ENCODE measurements around the gene EFCAB7.

The EFCAB7 gene

GRCh38 chr1:63555480-63555879 is 32.2 kb downstream of the EFCAB7 start (continued):
- TF ChIP-seq ZNF18 (tag by site-specific recombination; IDR thresholded peaks at IDR 0.05) (no peak), OVOL3 (tag by site-specific recombination; IDR thresholded peaks at IDR 0.05) (no peak), RBAK (tag by site-specific recombination; IDR thresholded peaks at IDR 0.05) (no peak), ZNF324 (tag by site-specific recombination; IDR thresholded peaks at IDR 0.05) (no peak), ZNF449 (tag by site-specific recombination; IDR thresholded peaks at IDR 0.05) (no peak), ZNF654 (tag by site-specific recombination; IDR thresholded peaks at IDR 0.05; ENCODE audit: low read depth) (no peak), ZFP41 (tag by site-specific recombination; IDR thresholded peaks at IDR 0.05; ENCODE audit: borderline replicate concordance) (no peak), ZNF138 (tag by site-specific recombination; IDR thresholded peaks at IDR 0.05; ENCODE audit: borderline replicate concordance) (no peak)

- ChIA-PET CTCF (interaction anchor here (0.6 to 2.4 kb wide), 16 partner anchors 8 to 1592 kb away, joined by 3 to 11 read pairs (median 3); no protein-coding TSS in a partner anchor), POLR2A (no interaction called here)
- H3K9me3 ChIP-seq (ENCODE audit: control insufficient read depth, insufficient read depth, low read depth, low read length): no peaks in the 10 kb centered on the region
- peaks cover 0 to 4% of the 10 kb centered on the region in 2 experiments; a peak in 2 of 3 replicates for H3K36me3 ChIP-seq (ENCODE audit: control insufficient read depth in 2 of 2, insufficient read depth in 1 of 2, low read length in 2 of 2)
- TF ChIP-seq ZNF654 (tag by site-specific recombination; IDR thresholded peaks at IDR 0.05; ENCODE audit: low read depth) (peak; percentile 44), ZNF596 (tag by site-specific recombination; IDR thresholded peaks at IDR 0.05) (no peak), ZNF548 (tag by site-specific recombination; IDR thresholded peaks at IDR 0.05) (no peak)
- H3K27ac ChIP-seq (ENCODE audit: extremely low read depth, low read depth, low read length): no peak overlapping the region
- H3K4me3 ChIP-seq (ENCODE audit: low read depth, low read length): no peak overlapping the region
- H3K4me1 ChIP-seq (ENCODE audit: control insufficient read depth, insufficient read depth, low read length): no peaks in the 10 kb centered on the region
Observed at GRCh38 chr1:63557365-63557987, 34.2 kb downstream of the EFCAB7 start.

- Histone ChIP-seq H3K27ac (ENCODE audit: extremely low read depth, low read depth, low read length) (no peak overlapping the region), H3K9me3 (ENCODE audit: control insufficient read depth, insufficient read depth, low read depth, low read length) (no peaks in the 10 kb centered on the region), H3K4me1 (ENCODE audit: control insufficient read depth, insufficient read depth, low read length) (no peaks in the 10 kb centered on the region), H3K4me3 (ENCODE audit: low read depth, low read length) (no peak overlapping the region), H3K36me3 (ENCODE audit: control insufficient read depth in 2 of 2, insufficient read depth in 1 of 2, low read length in 2 of 2) (peaks cover 0 to 4% of the 10 kb centered on the region in 2 experiments; a peak in 2 of 3 replicates)
- POLR2A ChIA-PET: no interaction called here
- TF ChIP-seq ZNF792 (tag by site-specific recombination; IDR thresholded peaks at IDR 0.05) (no peak), ZNF239 (tag by site-specific recombination; IDR thresholded peaks at IDR 0.05) (no peak), OSR2 (tag by site-specific recombination; IDR thresholded peaks at IDR 0.05) (no peak), ZNF266 (tag by site-specific recombination; IDR thresholded peaks at IDR 0.05; ENCODE audit: low read depth) (no peak), ZNF16 (tag by site-specific recombination; IDR thresholded peaks at IDR 0.05; ENCODE audit: low read depth) (no peak), ZNF133 (tag by site-specific recombination; IDR thresholded peaks at IDR 0.05) (no peak)
- CTCF ChIA-PET: interaction anchor here (0.6 to 0.7 kb wide), 4 partner anchors 202 to 1024 kb away, joined by 3 to 5 read pairs (median 3); no protein-coding TSS in a partner anchor
Observed at GRCh38 chr1:63559357-63559756, 36.0 kb downstream of the EFCAB7 start.

- ChIA-PET CTCF (interaction anchor here (0.7 to 1.1 kb wide), 2 partner anchors 8 to 10 kb away, joined by 3 read pairs; no protein-coding TSS in a partner anchor), POLR2A (no interaction called here)
- no peak overlapping the region for H3K4me3 ChIP-seq (ENCODE audit: low read depth, low read length)
- H3K4me1 ChIP-seq (ENCODE audit: control insufficient read depth, insufficient read depth, low read length): no peaks in the 10 kb centered on the region
- H3K9me3 ChIP-seq (ENCODE audit: control insufficient read depth, insufficient read depth, low read depth, low read length): no peaks in the 10 kb centered on the region
- H3K36me3 ChIP-seq (ENCODE audit: control insufficient read depth in 2 of 2, insufficient read depth in 1 of 2, low read length in 2 of 2): peaks cover 0 to 4% of the 10 kb centered on the region in 2 experiments; a peak in 2 of 3 replicates
- no peak for TF ChIP-seq ZNF274 (IDR thresholded peaks at IDR 0.05; ENCODE audit: low read length)
- no peak for TF ChIP-seq ZNF274 (tag by site-specific recombination; IDR thresholded peaks at IDR 0.05; ENCODE audit: borderline replicate concordance)
- no peak for TF ChIP-seq ZNF239 (tag by site-specific recombination; IDR thresholded peaks at IDR 0.05)
- no peak for TF ChIP-seq ZNF624 (tag by site-specific recombination; IDR thresholded peaks at IDR 0.05)
- TF ChIP-seq YY2 (tag by site-specific recombination; IDR thresholded peaks at IDR 0.05): no peak
- TF ChIP-seq ZNF133 (tag by site-specific recombination; IDR thresholded peaks at IDR 0.05): no peak
- TF ChIP-seq ZNF302 (tag by site-specific recombination; IDR thresholded peaks at IDR 0.05; ENCODE audit: low read depth): no peak
- TF ChIP-seq ZNF184 (tag by site-specific recombination; IDR thresholded peaks at IDR 0.05): no peak
- no peak for TF ChIP-seq ZNF174 (tag by site-specific recombination; IDR thresholded peaks at IDR 0.05)
- TF ChIP-seq ZNF335 (tag by site-specific recombination; conservative IDR thresholded peaks at IDR 0.05): no peak
- no peak for TF ChIP-seq ZNF155 (tag by site-specific recombination; IDR thresholded peaks at IDR 0.05)
- TF ChIP-seq ZNF596 (tag by site-specific recombination; IDR thresholded peaks at IDR 0.05): no peak
- no peak for TF ChIP-seq ZNF645 (tag by site-specific recombination; IDR thresholded peaks at IDR 0.05)
- no peak for TF ChIP-seq RBAK (tag by site-specific recombination; IDR thresholded peaks at IDR 0.05)
- no peak overlapping the region for H3K27ac ChIP-seq (ENCODE audit: extremely low read depth, low read depth, low read length)
Observed at GRCh38 chr1:63563745-63564144, 40.4 kb downstream of the EFCAB7 start.
